NCI-H69 (cell line): ENCODE data around the gene NEDD4L.
"Not testable (repeated sequence)": the region's sequence is repeated elsewhere in the genome, so short reads cannot be mapped to it uniquely, and the experiment has no call there.

ENCODE experiments used
- DNase-seq: peaks from one replicate; lab custom pipeline; 2025; lab: John Stamatoyannopoulos, UW

Gene NEDD4L

DNA sequence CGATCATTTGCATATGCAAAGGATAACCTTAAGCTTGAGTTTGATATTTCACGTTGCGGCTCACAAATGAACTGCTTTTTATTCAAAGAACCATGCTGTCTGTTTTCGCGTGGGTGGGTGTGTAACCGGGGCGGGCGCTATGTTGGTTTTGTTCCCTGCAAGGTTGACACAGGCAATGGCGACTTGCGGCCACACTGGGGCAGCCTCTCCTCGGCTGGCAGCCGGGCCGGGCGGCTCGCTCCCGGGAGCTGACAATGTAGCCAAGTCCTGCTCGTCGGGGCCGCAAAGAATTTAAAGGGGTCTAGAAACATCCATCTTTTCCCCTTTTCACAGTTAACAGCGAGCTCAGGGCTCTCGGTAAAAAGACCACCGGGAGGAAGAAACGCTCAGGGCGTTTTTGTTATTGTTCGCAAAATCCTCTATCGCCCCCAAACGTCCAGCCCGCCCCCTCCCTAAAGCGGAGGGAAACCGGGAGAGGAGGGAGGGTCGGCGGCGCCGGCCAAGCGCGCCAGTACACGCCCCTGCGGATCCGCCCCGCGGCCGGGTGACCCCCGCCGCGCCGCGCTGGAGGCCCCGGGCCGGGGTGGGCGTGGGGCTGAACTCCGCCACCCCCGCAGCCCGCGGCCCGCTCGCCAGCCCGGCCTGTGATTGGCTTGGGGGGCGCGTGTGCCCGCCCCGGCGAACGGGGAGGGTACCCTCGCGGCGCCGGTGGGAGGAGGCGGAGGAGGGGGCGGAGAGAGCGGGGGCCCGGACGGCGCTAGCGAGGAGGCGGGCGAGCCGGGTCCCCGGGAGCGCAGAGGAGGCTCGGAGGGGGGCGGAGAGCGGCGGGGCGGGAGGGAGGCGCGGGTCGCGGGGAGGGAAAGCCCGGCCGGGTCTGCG lies at the start of gene NEDD4L:
Gene NEDD4L (plus strand): TSS at position 736 of the 879 bp plus-strand sequence. CDS start 435 bp downstream, outside the sequence.
- DNase-seq, result peak; percentile 99

GRCh38 chr18:57995331-57995730 lies 48.7 kb upstream of the NEDD4L start:
- no peak for DNase-seq

DNA sequence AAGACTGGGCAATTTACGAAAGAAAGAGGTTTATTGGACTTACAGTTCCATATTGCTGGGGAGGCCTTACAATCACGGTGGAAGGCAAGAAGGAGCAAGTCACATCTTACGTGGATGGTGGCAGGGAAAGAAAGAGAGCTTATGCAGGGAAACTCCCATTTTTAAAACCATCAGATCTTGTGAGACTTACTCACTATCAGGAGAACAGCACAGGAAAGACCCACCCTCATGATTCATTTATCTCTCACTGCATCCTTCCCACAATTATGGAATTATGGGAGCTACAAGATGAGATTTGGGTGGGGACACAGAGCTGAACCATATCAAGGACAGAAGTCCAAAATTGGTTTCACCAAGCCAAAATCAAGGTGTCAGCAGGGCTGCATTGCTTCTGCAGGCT lies 47.1 kb upstream of the NEDD4L start:
- not testable (repeated sequence) for DNase-seq

GRCh38 chr18:57997820-57998219 lies 46.2 kb upstream of the NEDD4L start:
- no peak for DNase-seq

- no peak for DNase-seq
These were observed 45.6 kb upstream of the NEDD4L start for GRCh38 chr18:57998461-57998860.

GRCh38 chr18:58004317-58004716 lies 39.7 kb upstream of the NEDD4L start:
- no peak for DNase-seq

- DNase-seq, result no peak
These were observed 39.0 kb upstream of the NEDD4L start for GRCh38 chr18:58005011-58005410.

GRCh38 chr18:58005885-58006523 lies 38.0 kb upstream of the NEDD4L start:
- DNase-seq, result no peak

- no peak for DNase-seq
These were observed 34.9 kb upstream of the NEDD4L start for GRCh38 chr18:58009166-58009565.

GRCh38 chr18:58010265-58010664 lies 33.8 kb upstream of the NEDD4L start:
- DNase-seq, result no peak

DNA sequence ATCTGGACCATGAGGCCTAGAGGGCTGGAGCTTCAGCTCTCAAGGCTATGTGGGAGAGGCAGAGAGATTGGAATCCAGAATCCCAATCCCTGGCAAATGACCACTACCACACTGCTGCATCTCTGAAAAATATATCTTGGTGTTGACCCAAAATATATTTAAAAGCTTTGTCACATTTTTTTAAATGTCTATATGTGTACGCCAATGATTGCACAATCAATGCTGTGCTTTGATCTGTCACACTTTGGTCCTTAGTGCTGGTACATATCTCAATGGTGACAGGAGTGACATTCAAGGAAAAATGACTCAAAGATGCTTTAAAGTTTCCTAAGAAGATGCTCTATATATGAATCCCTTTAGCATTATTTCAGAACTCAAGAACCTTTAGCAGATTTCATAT lies 31.7 kb upstream of the NEDD4L start:
- DNase-seq, result no peak

DNA sequence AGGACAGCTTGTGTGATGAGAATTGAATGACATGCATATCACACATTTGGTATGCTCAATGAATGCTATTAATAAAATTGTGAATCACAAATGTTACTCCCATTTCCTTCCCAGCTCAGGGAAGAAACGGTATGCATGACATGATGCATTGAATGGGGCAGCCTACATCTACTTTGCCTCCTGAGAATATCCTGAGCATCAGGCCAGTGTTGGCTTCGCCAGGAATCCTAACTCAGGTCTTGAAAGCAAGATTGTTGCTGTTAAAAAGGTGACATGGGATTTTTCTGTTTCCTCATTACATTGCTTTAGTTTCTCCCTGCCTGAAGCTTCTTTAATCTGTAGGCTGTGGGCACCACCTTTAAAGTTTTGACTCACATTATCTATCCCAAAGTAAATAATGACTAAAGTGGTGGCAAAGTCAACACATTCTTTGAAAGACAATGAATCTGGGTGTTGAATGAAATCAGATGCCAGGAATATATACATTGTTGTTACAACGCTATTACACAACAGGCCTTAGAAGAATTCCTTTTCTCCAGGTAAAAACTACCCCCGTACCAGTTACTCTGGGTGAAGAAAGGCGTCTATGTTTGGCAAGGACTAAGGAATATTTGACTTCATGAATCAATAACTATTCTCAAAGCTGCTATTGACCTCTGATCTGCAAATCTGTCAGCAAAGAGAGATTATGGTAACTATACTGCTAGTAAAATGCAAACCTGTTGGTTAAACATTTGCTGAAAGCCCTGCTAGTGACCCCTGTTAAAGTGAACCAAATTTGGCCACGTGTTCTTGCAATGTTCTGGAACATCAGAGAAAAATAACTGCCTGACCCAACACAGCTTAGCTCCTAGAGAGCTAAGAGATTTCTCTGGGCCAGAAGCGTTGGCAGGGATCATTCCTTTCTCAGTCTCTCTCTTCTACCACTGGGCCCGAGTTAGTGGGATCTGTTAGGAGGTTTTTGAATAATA lies 30.5 kb upstream of the NEDD4L start:
- DNase-seq, result peak; percentile 88

DNA sequence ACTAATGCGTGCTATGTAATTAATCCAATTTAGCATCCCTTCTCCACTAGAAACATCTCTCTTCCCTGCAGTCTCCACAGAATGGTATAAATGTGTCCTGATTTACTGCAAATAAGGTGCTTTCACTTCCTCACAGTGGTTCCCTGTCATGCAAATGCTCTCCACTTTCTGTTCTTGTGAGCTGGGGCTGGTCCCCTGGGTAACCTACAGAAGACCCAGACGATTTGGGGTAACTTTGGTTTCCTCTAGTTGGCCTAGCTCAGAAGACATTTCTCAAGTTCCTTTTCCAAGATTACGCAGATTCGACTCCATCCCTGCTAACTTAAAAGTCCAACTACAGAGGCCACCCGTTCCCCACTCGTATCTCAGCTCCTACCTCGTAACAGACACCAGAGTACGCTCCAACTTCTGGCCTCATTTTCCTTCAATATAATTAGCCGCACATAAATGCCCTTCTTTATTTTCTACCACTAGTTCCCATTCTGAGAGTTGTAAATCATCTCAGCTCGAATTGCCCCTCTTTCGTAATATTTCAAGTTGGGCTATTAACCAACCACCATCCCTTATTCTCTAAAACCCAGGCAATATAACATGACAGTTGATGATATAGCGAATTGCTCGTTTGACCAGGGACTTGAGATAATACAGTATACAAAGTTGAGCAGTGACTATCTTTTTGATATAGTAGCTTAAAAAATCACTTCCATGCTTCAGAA lies 28.8 kb upstream of the NEDD4L start:
- DNase-seq, result no peak

DNA sequence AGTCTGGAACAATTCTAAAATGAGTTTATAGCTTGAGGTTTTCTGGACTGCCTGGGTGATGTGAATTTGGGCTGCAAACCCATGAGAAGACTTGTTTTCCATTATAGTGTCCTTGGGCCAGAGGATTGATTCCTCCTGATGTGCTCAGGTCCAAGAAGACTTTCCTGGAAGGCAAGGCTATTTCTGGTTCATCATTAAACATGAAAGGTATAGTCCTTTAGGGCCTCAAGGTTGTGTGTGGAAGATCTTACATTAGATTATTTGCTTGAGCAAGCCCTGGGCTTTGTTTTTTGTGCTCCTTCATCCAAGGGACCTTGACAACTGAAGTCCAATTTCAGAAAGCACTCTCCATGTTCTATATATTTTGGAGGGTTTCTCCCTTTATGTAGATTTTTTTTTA lies 26.8 kb upstream of the NEDD4L start:
- no peak for DNase-seq

- DNase-seq, result no peak
These were observed 23.4 kb upstream of the NEDD4L start for GRCh38 chr18:58020567-58021107.

DNA sequence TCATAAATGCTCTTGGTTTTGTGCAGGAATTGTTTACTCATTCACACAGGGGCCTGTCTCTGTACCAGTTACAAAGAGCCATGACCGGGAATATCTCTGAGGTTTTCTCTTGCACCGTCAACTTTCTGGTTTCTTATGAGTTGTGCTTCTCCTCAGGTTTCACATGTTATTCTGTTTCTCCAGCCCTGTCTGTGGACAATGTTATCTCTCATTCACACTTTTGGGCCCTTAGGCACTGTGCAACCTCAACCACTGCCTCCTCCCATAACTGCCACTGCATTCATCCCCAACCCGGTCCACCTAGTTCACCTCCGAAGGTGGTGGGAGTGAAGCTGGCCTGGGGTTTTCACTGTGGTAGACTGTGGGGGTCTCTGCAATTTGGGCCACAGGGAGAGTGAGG lies 22.5 kb upstream of the NEDD4L start:
- no peak for DNase-seq

DNA sequence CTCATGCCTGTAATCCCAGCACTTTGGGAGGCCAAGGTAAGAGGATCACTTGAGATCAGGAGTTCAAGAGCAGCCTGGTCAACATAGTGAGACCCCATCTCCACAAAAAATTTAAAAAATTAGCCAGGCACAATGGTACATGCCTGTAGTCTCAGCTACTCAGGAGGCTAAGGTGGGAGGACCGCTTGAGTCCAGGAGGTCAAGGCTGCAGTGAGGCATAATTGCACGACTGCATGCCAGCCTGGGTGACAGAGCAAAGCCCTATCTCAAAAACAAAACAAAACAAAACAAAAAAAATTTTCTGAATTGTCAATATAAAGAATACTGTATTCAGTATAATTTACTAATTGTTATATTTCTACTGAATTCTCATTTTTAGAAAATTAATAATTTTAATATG lies 20.9 kb upstream of the NEDD4L start:
- DNase-seq, result no peak

- DNase-seq, result no peak
These were observed 19.9 kb upstream of the NEDD4L start for GRCh38 chr18:58024139-58024538.

DNA sequence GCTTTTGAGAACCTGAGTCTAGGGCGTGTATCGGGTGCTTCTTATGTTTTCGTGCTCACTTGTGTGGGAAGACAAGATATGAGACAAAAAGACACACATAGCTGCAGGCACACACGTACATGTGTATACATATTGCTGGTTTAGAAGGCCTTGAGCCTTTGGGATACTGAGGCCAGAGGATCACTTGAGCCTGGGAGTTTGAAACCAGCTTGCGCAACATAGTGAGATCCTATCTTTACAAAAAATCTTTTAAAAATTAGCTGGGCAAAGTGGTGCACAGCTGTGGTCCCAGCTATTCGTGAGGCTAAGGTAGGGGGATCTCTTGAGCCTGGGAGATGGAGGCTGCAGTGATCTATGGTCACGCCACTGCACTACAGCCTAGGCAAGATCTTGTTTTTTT lies 18.8 kb upstream of the NEDD4L start:
- DNase-seq, result no peak

GRCh38 chr18:58025733-58026132 lies 18.3 kb upstream of the NEDD4L start:
- peak; percentile 38 for DNase-seq

- DNase-seq, result no peak
These were observed 17.6 kb upstream of the NEDD4L start for GRCh38 chr18:58026395-58026794.
